ENCODE data around the gene KMT2B. TPM values are rescaled to one million over a fixed set of nuclear protein-coding genes. Genes with fewer than 3 reads are reported as not detected.
A peak's percentile ranks its signal among the peaks of the same experiment; 100 is the strongest.

The KMT2B gene
- total RNA-seq, 2 experiments from 2014 or later, result 47.0 to 54.2 TPM

DNA sequence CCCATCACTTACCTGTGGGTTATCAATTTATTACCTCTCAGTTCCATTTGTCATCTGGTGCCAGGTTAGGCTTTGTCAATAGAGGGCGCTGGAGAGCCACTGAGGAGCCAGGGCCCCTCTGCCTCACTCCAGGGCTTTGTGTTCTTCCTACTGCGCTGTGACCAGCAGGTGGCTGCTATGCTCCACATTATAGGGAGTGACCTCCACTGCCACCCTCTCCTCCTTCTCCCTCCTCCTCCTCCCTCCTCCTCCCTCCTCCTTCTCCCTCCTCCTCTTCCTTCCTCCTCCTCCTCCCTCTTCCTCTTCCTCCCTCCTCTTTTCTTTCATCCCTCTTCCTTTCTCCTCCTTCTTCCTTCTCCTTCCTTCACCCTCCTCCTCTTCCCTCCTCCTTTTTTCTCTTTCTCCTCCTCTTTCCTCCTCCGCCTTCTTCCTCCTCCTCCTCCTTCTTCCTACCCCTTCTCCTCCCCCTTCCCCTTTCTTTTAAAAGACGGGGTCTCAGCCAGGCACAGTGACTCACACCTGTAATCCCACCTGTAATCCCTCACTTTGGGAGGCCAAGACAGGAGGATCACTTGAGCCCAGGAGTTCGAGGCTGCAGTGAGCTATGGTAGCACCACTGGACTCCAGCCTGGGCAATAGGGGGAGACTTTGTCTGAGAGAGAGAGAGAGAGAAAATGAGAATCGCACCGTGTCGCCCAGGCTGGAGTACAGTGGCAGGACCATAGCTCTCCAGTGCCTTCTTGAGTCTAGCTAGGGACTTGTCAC, 23.8 kb upstream of the KMT2B start:
- Mint-ChIP-seq H3K27ac (peak overlapping the region; percentile 54), H3K9me3 (no peaks in the 10 kb centered on the region), H3K27me3 (no peaks in the 10 kb centered on the region), H3K36me3 (no peaks in the 10 kb centered on the region), H3K4me3 (no peak overlapping the region), H3K4me1 (ENCODE audit: low read depth) (peaks cover 14% of the 10 kb centered on the region)
- intact Hi-C loops (cut with micrococcal nuclease), result loop anchor here (1.0 to 5.0 kb wide), 6 partner anchors 23 to 237 kb away; partner anchors contain the start of genes APLP1 and HSPB6
- CTCF ChIA-PET, result interaction anchor here (0.7 to 16.2 kb wide), 20 partner anchors 8 to 264 kb away, joined by 3 to 197 read pairs (median 4); partner anchors contain the start of genes COX6B1, HSPB6, IGFLR1 and PSENEN
- POLR2A ChIA-PET, result interaction anchor here (0.6 to 6.9 kb wide), 2 partner anchors 19 to 24 kb away, joined by 3 to 64 read pairs; no protein-coding TSS in a partner anchor
- DNase-seq, result peak; percentile 94

DNA sequence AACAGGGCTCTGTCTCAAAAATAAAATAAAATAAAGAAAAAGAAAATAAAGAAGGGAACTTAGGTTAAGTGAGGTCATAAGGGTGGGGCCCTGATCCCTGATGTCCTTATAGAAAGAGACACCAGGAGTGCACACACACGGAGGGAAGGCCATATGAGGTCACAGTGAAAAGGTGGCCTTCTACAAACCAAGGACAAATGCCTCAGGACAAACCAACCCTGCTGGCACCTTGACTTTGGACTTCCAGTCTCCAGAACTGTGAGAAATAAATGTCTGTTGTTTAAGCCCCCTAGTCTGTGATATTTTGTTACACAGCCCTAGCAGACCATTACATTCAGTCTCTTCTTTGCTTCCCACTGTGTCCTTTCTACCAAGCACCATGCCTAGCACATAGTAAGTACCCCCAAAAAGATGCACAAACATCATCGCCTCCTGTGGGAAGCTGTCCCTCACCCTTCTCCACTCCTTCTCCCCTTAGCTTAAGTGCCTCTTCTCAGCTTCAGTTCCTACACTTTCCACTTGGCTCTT, 21.8 kb upstream of the KMT2B start:
- ChIA-PET CTCF (interaction anchor here (1.1 to 16.2 kb wide), 5 partner anchors 17 to 187 kb away, joined by 4 to 197 read pairs (median 10); partner anchors contain the start of genes IGFLR1 and LIN37), POLR2A (interaction anchor here (1.0 to 6.9 kb wide), 3 partner anchors 17 to 81 kb away, joined by 4 to 64 read pairs (median 7); no protein-coding TSS in a partner anchor)
- Mint-ChIP-seq H3K27ac (no peak overlapping the region), H3K9me3 (no peaks in the 10 kb centered on the region), H3K4me1 (ENCODE audit: low read depth) (peaks cover 14% of the 10 kb centered on the region), H3K4me3 (no peak overlapping the region), H3K36me3 (no peaks in the 10 kb centered on the region), H3K27me3 (no peaks in the 10 kb centered on the region)
- intact Hi-C loops (cut with micrococcal nuclease), result loop anchor here (2.0 kb wide), 1 partner anchor 45 kb away; no protein-coding TSS in a partner anchor
- DNase-seq, result no peak

DNA sequence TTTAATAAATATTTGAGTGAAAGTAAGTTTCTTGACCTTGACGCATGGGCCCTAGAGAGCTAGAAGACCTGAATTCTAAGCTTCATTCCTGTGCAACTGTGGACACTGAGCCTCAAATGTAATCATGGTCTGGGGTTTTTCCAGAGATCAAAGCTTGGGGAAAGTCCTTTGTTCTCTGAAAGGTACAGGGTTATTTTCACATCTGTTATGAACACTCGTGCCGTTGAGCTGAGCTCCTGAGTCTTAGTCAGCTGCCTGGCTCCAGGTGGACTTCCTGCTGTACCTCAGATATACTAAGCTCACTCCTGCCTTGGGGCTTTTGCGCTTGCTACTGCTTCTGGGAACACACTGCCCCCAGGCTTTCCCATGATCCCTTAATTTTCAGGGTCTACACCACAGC, 21.0 kb upstream of the KMT2B start:
- CTCF ChIA-PET, result interaction anchor here (1.1 to 16.2 kb wide), 5 partner anchors 10 to 186 kb away, joined by 3 to 197 read pairs (median 5); partner anchors contain the start of gene LIN37
- intact Hi-C loops (cut with micrococcal nuclease), result loop anchor here (2.0 kb wide), 1 partner anchor 44 kb away; no protein-coding TSS in a partner anchor
- peaks cover 14% of the 10 kb centered on the region for H3K4me1 Mint-ChIP-seq (ENCODE audit: low read depth)

DNA sequence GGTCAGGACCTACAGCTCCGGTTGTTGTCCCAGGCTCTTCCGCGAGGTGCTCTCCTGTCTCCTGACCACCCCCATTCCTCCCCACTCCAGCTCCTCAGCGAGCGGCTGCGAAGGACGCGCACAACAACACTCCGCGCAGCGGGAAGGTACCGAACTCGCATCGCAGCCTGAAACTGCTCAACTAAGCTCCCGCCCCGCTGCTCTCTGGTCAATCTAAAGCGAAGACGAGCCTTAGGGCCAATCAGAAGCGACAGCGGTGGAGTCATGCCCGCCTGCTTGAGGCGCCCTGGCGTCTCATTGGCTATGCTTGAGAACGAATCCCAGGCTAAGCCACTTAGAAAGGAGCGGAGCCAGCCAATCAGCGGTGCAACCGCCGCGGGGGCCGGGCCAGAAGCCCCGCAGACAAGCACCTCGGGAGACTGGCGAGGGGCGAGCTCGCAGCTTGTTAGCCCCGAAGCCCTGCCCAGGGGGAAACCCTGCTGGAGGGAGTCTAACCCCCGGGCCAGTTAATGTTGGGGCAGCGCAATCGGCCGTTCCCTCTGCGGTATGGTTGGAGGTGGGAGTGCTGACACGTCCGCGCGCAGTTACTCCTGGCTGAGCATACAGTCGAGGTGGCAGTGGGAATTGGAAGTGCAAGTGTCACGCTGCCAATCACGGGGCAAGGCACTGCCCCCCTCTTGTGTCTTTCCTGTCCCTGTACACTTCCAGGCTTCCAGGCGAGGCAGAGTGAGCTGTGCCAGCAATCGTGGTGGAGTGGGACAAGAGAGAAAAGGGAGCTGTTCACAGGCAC, 15.4 kb upstream of the KMT2B start:
- Mint-ChIP-seq H3K4me3 (peak overlapping the region; percentile 93), H3K9me3 (no peaks in the 10 kb centered on the region), H3K27ac (peak overlapping the region; percentile 94), H3K27me3 (no peaks in the 10 kb centered on the region), H3K4me1 (ENCODE audit: low read depth) (peaks cover 3% of the 10 kb centered on the region), H3K36me3 (peaks cover 2% of the 10 kb centered on the region)
- peak; percentile 97 for DNase-seq
- POLR2A ChIA-PET, result interaction anchor here (0.6 to 3.4 kb wide), 11 partner anchors 11 to 228 kb away, joined by 3 to 96 read pairs (median 3); partner anchors contain the start of genes COX6B1, IGFLR1, KMT2B and LIN37
- intact Hi-C loops (cut with micrococcal nuclease), result loop anchor here (1.0 kb wide), 1 partner anchor 9 kb away; no protein-coding TSS in a partner anchor
- CTCF ChIA-PET, result interaction anchor here (0.9 to 16.2 kb wide), 9 partner anchors 8 to 229 kb away, joined by 3 to 197 read pairs (median 5); partner anchors contain the start of gene LIN37

More for the DNA sequence above, 21.0 kb upstream of the KMT2B start:
- Mint-ChIP-seq H3K27me3 (no peaks in the 10 kb centered on the region), H3K27ac (peak overlapping the region; percentile 23), H3K9me3 (no peaks in the 10 kb centered on the region), H3K36me3 (no peaks in the 10 kb centered on the region), H3K4me3 (no peak overlapping the region)
- DNase-seq, result peak; percentile 61
- POLR2A ChIA-PET, result interaction anchor here (1.0 to 6.9 kb wide), 2 partner anchors 16 to 22 kb away, joined by 7 to 64 read pairs; no protein-coding TSS in a partner anchor

DNA sequence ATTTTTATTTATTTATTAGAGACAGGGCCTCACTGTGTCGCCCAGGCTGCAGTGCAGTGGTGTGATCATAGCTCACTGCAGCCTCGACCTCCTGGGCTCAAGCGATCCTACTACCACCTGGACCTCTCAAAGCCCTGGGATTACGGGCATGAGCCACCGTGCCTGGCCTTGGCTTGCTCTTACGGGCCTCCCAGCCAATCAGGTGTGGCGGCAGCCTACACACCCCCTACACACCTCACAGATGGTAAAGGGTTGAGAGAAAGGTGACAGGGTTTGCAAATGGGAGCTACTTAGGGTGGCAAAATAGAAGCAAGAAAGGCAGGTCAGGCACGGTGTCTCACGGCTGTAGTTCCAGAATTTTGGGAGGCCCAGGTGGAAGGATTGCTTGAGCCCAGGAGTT, 14.5 kb upstream of the KMT2B start:
- POLR2A ChIA-PET, result interaction anchor here (3.4 kb wide), 1 partner anchor 10 kb away, joined by 96 read pairs; no protein-coding TSS in a partner anchor
- Mint-ChIP-seq H3K4me1 (ENCODE audit: low read depth) (peaks cover 3% of the 10 kb centered on the region), H3K9me3 (no peaks in the 10 kb centered on the region), H3K27me3 (no peaks in the 10 kb centered on the region), H3K4me3 (no peak overlapping the region), H3K36me3 (peaks cover 2% of the 10 kb centered on the region), H3K27ac (no peak overlapping the region)
- intact Hi-C loops (cut with micrococcal nuclease), result no loop called here
- CTCF ChIA-PET, result interaction anchor here (1.1 to 16.2 kb wide), 5 partner anchors 9 to 45 kb away, joined by 3 to 197 read pairs (median 6); partner anchors contain the start of gene LIN37
- no peak for DNase-seq

DNA sequence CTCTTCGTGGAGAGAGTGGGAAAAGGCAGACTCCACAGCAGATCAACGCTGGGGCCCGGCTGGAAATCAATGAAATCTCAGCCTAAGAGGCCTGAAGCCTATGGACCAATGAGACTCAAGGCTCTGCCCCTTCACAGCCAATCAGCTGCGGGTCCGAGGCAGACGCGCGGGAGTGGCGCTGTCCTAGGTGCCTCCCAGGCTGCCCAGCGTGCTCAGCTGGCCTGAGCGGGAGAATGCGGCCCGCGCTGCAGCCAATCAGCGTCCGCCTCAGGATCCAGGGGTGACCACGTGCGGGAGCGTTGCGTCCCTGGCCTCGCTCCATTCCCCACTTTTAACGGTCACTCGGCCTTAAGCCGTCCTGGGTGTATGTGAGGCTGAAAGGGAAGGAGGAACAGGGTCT, 13.6 kb upstream of the KMT2B start, which contains the start of gene ZBTB32:
Gene ZBTB32 (plus strand): TSS at position 341 of the 400 bp plus-strand sequence. CDS start 10,069 bp downstream, outside the sequence.
- Mint-ChIP-seq H3K4me3 (no peak within 1 kb of the TSS), H3K4me1 (ENCODE audit: low read depth) (peaks cover 10% of the 10 kb centered on the region), H3K36me3 (peaks cover 2% of the 10 kb centered on the region), H3K27me3 (no peaks in the 10 kb centered on the region), H3K27ac (no peak within 1 kb of the TSS), H3K9me3 (no peaks in the 10 kb centered on the region)
- CTCF ChIA-PET, result interaction anchor here (1.2 to 16.2 kb wide), 3 partner anchors 9 to 36 kb away, joined by 3 to 197 read pairs (median 3); no protein-coding TSS in a partner anchor
- POLR2A ChIA-PET, result interaction anchor here (3.4 kb wide), 1 partner anchor 9 kb away, joined by 96 read pairs; no protein-coding TSS in a partner anchor
- intact Hi-C loops (cut with micrococcal nuclease), result no loop called here
- peak; percentile 40 for DNase-seq

DNA sequence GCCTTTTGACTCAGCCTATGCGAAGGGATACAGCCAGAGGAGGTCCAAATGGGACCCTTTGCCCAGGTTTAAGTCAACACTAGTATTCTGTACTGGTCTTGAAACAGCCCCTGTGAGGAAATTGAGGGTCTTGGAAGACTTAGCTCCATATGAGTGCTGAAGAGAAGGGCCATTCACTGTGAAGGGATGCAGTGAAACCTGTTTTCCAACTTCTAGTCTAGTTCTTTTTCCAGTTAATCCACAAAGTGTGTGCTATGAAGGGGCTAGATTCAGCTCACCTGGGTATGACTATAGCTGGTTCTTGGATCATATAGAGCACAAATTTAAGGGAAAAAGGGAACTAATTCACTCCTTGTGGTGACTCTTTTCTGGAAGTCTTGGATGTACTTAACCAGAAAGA, 9.4 kb upstream of the KMT2B start:
- Mint-ChIP-seq H3K9me3 (no peaks in the 10 kb centered on the region), H3K27me3 (no peaks in the 10 kb centered on the region), H3K36me3 (peaks cover 6% of the 10 kb centered on the region), H3K4me3 (no peak overlapping the region), H3K4me1 (ENCODE audit: low read depth) (peaks cover 42% of the 10 kb centered on the region), H3K27ac (peak overlapping the region; percentile 28)
- CTCF ChIA-PET, result interaction anchor here (3.5 kb wide), 1 partner anchor 14 kb away, joined by 16 read pairs; no protein-coding TSS in a partner anchor
- POLR2A ChIA-PET, result no interaction called here
- DNase-seq, result no peak
- intact Hi-C loops (cut with micrococcal nuclease), result no loop called here

DNA sequence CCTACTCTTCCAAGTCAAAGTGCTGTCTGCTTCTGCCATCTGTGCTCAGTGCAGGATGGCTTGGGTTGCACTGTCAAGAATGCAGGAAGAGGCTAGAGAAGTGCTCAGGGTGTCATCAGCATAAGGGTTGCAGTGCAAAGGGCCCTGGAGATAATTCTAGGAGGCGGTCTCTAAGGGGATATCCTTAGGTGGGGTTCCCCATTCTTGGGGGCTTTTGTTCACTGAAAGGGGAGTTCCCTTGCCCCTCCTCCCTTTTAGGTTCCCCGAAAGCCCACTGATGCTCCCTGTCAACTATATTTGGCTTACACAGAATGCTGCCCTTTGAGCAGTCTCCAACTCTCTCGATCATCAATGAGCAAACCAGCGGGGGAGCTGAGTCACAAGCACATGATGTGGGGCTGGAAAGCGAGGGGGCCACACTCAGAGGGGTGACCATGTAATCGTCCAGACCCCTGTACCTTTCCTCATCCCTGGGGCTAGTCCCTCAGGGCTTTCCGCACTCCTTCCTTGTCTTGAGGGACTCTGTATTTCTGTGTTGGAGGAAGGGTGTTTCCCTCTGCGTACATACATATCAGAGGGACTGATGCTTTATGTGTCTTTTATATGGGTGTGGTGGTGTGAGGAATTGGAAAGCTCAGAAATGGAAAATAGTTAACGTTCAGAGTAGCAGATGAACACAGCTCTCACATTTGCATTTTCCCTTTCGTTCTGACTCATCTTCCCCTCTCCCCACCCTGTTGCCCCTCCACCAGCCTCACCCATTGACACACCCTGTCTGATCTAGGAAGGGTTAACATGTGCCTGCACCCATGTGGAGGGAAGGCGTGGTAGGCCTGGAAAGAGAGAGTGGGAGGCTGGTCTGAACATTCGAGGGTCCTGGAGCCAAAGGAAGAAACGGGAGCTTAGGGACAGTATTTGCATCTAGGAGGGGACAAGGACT, 6.7 kb upstream of the KMT2B start:
- intact Hi-C loops (cut with micrococcal nuclease), result loop anchor here (1.0 to 10.0 kb wide), 5 partner anchors 9 to 504 kb away; partner anchors contain the start of genes OVOL3, POLR2I, TBCB and ZNF146
- peak overlapping the region; percentile 54 for H3K4me3 Mint-ChIP-seq
- peak overlapping the region; percentile 99 for H3K27ac Mint-ChIP-seq
- no peaks in the 10 kb centered on the region for H3K9me3 Mint-ChIP-seq
- peaks cover 32% of the 10 kb centered on the region for H3K36me3 Mint-ChIP-seq
- ChIA-PET POLR2A (interaction anchor here (0.6 to 7.3 kb wide), 9 partner anchors 9 to 190 kb away, joined by 3 to 96 read pairs (median 9); partner anchors contain the start of genes IGFLR1, LIN37, NFKBID and PSENEN), CTCF (interaction anchor here (1.1 to 7.0 kb wide), 4 partner anchors 13 to 32 kb away, joined by 3 to 197 read pairs (median 10); partner anchors contain the start of genes IGFLR1 and ZBTB32)
- no peaks in the 10 kb centered on the region for H3K27me3 Mint-ChIP-seq
- peak; percentile 87 for DNase-seq
- H3K4me1 Mint-ChIP-seq (ENCODE audit: low read depth), result peaks cover 49% of the 10 kb centered on the region

DNA sequence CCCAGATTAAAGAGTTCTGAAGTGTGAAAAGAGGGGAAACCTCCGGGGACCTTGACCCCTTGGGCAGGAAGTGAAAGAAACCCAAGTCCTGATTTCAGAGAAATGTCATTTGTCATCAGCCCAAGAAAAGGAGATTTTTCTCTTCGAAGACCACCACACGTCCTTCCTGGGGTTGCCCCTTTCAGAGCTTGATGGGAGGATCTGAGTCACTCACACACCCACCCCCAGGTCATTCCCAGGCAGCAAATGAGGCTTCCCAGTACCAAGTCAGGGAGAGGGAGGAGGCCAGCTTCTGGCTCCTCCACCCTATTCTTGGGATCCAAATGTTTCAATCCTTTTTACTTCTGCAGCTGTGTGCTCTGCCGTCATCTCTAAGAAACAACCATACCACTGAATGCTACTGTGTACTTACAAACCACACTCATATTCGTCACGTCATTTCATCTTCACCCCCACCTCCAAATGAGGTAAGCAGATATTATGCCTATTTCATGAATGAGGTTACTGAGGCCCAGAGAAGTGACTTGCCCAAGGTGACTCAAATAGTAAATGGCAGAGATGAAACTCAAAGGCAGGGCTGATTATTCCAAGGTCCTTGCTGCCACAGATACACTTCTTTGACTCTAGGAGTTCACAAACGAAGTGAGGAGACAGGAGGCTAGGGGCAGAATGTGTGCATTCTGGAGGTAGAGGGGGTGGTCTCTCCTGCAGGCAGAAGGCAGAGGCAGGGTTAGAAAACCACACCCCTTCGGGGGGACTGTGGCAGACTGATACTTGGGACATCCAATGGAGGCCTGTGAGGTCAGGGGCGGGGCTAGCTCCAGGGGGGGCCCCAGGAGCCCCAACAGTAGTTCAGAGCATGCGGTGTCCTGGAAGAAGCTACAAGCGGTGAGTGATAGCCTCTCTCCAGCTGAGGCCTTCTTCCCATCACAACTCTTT, 5.0 kb upstream of the KMT2B start:
- Mint-ChIP-seq H3K36me3 (peaks cover 42% of the 10 kb centered on the region), H3K27me3 (no peaks in the 10 kb centered on the region), H3K9me3 (no peaks in the 10 kb centered on the region), H3K27ac (peak overlapping the region; percentile 99), H3K4me1 (ENCODE audit: low read depth) (peaks cover 49% of the 10 kb centered on the region), H3K4me3 (peak overlapping the region; percentile 91)
- peak; percentile 90 for DNase-seq
- ChIA-PET POLR2A (interaction anchor here (0.6 to 7.3 kb wide), 11 partner anchors 10 to 188 kb away, joined by 3 to 96 read pairs (median 5); partner anchors contain the start of genes COX6B1, HAUS5, IGFLR1 and LIN37), CTCF (interaction anchor here (1.8 to 7.0 kb wide), 5 partner anchors 15 to 219 kb away, joined by 5 to 197 read pairs (median 7); partner anchors contain the start of genes COX6B1, IGFLR1 and ZBTB32)
- intact Hi-C loops (cut with micrococcal nuclease), result loop anchor here (1.0 to 10.0 kb wide), 7 partner anchors 44 to 502 kb away; partner anchors contain the start of genes ARHGAP33, HSPB6, NFKBID and OVOL3
